Uterus (tissue), 4 donors: Measurements from ENCODE around the gene NOP53. TPM values are rescaled to one million over a fixed set of nuclear protein-coding genes. Genes with fewer than 3 reads are reported as not detected.

Source experiments
- DNase-seq, 2 donors: peaks; one replicate each; pipeline ENCODE4 v3.0.0-alpha.2; 2019 to 2020
- H3K27ac ChIP-seq, 2 donors: fragments of 200-600 bp; sonication (generic); 1 replicate in 1 of 2; 2 replicates in 1 of 2; pipeline ENCODE4 v1.5.1; 2016 to 2018
- H3K27me3 ChIP-seq, 2 donors: fragments of 200-600 bp; sonication (generic); one replicate each; pipeline ENCODE4 v1.5.1; 2018 to 2019; ENCODE audit warnings: control low read depth in 1 of 2
- H3K36me3 ChIP-seq, 2 donors: fragments of 200-600 bp; sonication (generic); one replicate each; pipeline ENCODE4 v1.5.1; 2019; ENCODE audit warnings: control low read depth in 1 of 2
- H3K4me1 ChIP-seq, 2 donors: fragments of 200-600 bp; sonication (generic); one replicate each; pipeline ENCODE4 v1.5.1; 2018 to 2019; ENCODE audit warnings: control low read depth in 1 of 2
- H3K4me3 ChIP-seq, 2 donors: fragments of 200-600 bp; sonication (generic); 1 replicate in 1 of 2; 2 replicates in 1 of 2; pipeline ENCODE4 v1.5.1; 2018 to 2019; ENCODE audit warnings: mild to moderate bottlenecking in 1 of 2
- H3K9me3 ChIP-seq, 2 donors: fragments of 200-600 bp; sonication (generic); one replicate each; pipeline ENCODE4 v1.5.1; 2019; ENCODE audit warnings: control low read depth in 1 of 2
- CTCF ChIP-seq, 4 experiments: fragments of 200-600 bp in 2 of 4; fragments of 450-650 bp in 2 of 4; sonication (generic) in 2 of 4; IDR thresholded peaks; one replicate each; pipeline ENCODE4 v1.5.1; 2016 to 2019; ENCODE audit warnings: antibody characterized with exemption in 4 of 4, mild to moderate bottlenecking in 2 of 4, moderate library complexity in 1 of 4
- POLR2A ChIP-seq, 2 donors: fragments of 450-650 bp; IDR thresholded peaks; one replicate each; pipeline ENCODE4 v1.6.1; 2016; ENCODE audit warnings: antibody characterized with exemption in 2 of 2, mild to moderate bottlenecking in 1 of 2, moderate library complexity in 1 of 2
- intact Hi-C: fragments of 100-400 bp; cut with DNase I; formaldehyde crosslinking; loops from one replicate; pipeline ENCODE4 v1.15.1; 2023; ENCODE audit warnings: low total_unique reads
- total RNA-seq, 4 donors: library from RNA; depleted of rRNA in 3 of 4; stranded (reverse); fragments of >200 nt in 3 of 4; gene quantifications; one replicate each; pipeline versions ENCODE4 v1.1.0 to v1.2.4, GENCODE V29; 2014 to 2023
- donor health status: DM: yes; HTN: yes; CAD: no.

NOP53 gene
- total RNA-seq, 4 donors from 2014 or later = 116 to 555 (median 444) TPM

GRCh38 chr19:47749326-47749725, 4.0 kb downstream of the NOP53 start:
- no peak overlapping the region for H3K27ac ChIP-seq
- intact Hi-C loops = no loop called here
- no peaks in the 10 kb centered on the region for H3K9me3 ChIP-seq
- DNase-seq = no peak
- no peaks in the 10 kb centered on the region for H3K27me3 ChIP-seq
- H3K4me3 ChIP-seq = no peak overlapping the region
- H3K36me3 ChIP-seq = no peaks in the 10 kb centered on the region
- peaks cover 0 to 4% of the 10 kb centered on the region in 2 donors for H3K4me1 ChIP-seq
- no peak for TF ChIP-seq POLR2A (IDR thresholded peaks at IDR 0.05)
- no peak for TF ChIP-seq CTCF (IDR thresholded peaks at IDR 0.05)

- Histone ChIP-seq H3K27me3 (no peaks in the 10 kb centered on the region), H3K9me3 (no peaks in the 10 kb centered on the region), H3K36me3 (no peaks in the 10 kb centered on the region), H3K27ac (no peak overlapping the region), H3K4me3 (no peak overlapping the region), H3K4me1 (peaks cover 0 to 4% of the 10 kb centered on the region in 2 donors)
- TF ChIP-seq CTCF (IDR thresholded peaks at IDR 0.05) (no peak), POLR2A (IDR thresholded peaks at IDR 0.05) (no peak)
- no peak for DNase-seq
- intact Hi-C loops = no loop called here
Measured at GRCh38 chr19:47750752-47751151, 5.4 kb downstream of the NOP53 start.

GRCh38 chr19:47752440-47753211, 7.3 kb downstream of the NOP53 start:
- intact Hi-C loops = no loop called here
- Histone ChIP-seq H3K27me3 (no peaks in the 10 kb centered on the region), H3K27ac (no peak overlapping the region), H3K9me3 (no peaks in the 10 kb centered on the region), H3K4me3 (no peak overlapping the region), H3K36me3 (no peaks in the 10 kb centered on the region), H3K4me1 (no peaks in the 10 kb centered on the region)
- no peak for DNase-seq
- TF ChIP-seq POLR2A (IDR thresholded peaks at IDR 0.05) (no peak), CTCF (IDR thresholded peaks at IDR 0.05) (no peak)

GRCh38 chr19:47754206-47755064, 9.1 kb downstream of the NOP53 start:
- no peaks in the 10 kb centered on the region for H3K27me3 ChIP-seq
- no peak for DNase-seq
- H3K36me3 ChIP-seq = no peaks in the 10 kb centered on the region
- no peaks in the 10 kb centered on the region for H3K9me3 ChIP-seq
- intact Hi-C loops = no loop called here
- no peak overlapping the region for H3K4me3 ChIP-seq
- TF ChIP-seq POLR2A (IDR thresholded peaks at IDR 0.05) (no peak), CTCF (IDR thresholded peaks at IDR 0.05) (no peak)
- H3K4me1 ChIP-seq = no peaks in the 10 kb centered on the region
- H3K27ac ChIP-seq = no peak overlapping the region
